ENCODE data around the gene JPT2. TPM values are rescaled to one million over a fixed set of nuclear protein-coding genes. Genes with fewer than 3 reads are reported as not detected.

The JPT2 gene
- polyA plus RNA-seq, 3 donors = 5.4 to 7.5 (median 5.8) TPM

- intact Hi-C loops (cut with micrococcal nuclease) = loop anchor here (1.0 to 10.0 kb wide), 5 partner anchors 69 to 327 kb away; partner anchors contain the start of genes CRAMP1 (in 1 of the 2), EME2 (in 1 of the 2), IFT140 (in 1 of the 2) and MRPS34 (in 1 of the 2)
- Histone ChIP-seq H2AFZ (ENCODE audit: insufficient read depth, low read depth, low read length, poor library complexity, severe bottlenecking) (peak within 1 kb of the TSS; percentile 95), H3K9me3 (replicated peaks in 1 of 2; ENCODE audit: control insufficient read depth in 1 of 2, insufficient read depth in 1 of 2, low read length in 2 of 2) (no peaks in the 10 kb centered on the region), H3K79me2 (ENCODE audit: insufficient read depth, low read length) (peaks cover 46% of the 10 kb centered on the region), H3K27ac (ENCODE audit: low read depth in 1 of 2, low read length in 2 of 2) (peak within 1 kb of the TSS; percentile 72 to 94), H3K4me3 (replicated peaks in 1 of 3; ENCODE audit: low read depth in 2 of 3, low read length in 3 of 3) (peak within 1 kb of the TSS; percentile 94 to 97 (median 96)), H3K4me2 (replicated peaks; ENCODE audit: extremely low read depth, low read length, poor library complexity, severe bottlenecking) (peak within 1 kb of the TSS; percentile 95), H4K20me1 (ENCODE audit: insufficient read depth, low read length) (peaks cover 42% of the 10 kb centered on the region), H3K27me3 (ENCODE audit: control insufficient read depth in 2 of 2, insufficient read depth in 2 of 2, low read length in 2 of 2) (no peaks in the 10 kb centered on the region), H3K36me3 (replicated peaks in 1 of 2; ENCODE audit: control insufficient read depth in 1 of 2, insufficient read depth in 2 of 2, low read length in 2 of 2) (peaks cover 0 to 41% of the 10 kb centered on the region in 2 donors), H3K4me1 (ENCODE audit: control insufficient read depth in 1 of 2, insufficient read depth in 2 of 2, low read length in 2 of 2) (peaks cover 22 to 26% of the 10 kb centered on the region in 2 donors), H3K9ac (ENCODE audit: insufficient read depth, low read length, poor library complexity, severe bottlenecking) (peak within 1 kb of the TSS; percentile 86)
- DNase-seq = peak; percentile 86 to 92 (median 87)
- Mint-ChIP-seq H3K27ac (peak within 1 kb of the TSS; percentile 91 to 100 (median 98)), H3K27me3 (ENCODE audit: low read depth in 3 of 3) (no peaks in the 10 kb centered on the region), H3K36me3 (peaks cover 17 to 33% of the 10 kb centered on the region in 2 donors), H3K4me1 (peaks cover 37% of the 10 kb centered on the region), H3K4me3 (peak within 1 kb of the TSS; percentile 96 to 99), H3K9me3 (no peaks in the 10 kb centered on the region)
- WGBS (ENCODE audit: insufficient coverage) = 0% methylated on average over 78 of the region's 79 CpGs
- TF ChIP-seq, protein P1, sequence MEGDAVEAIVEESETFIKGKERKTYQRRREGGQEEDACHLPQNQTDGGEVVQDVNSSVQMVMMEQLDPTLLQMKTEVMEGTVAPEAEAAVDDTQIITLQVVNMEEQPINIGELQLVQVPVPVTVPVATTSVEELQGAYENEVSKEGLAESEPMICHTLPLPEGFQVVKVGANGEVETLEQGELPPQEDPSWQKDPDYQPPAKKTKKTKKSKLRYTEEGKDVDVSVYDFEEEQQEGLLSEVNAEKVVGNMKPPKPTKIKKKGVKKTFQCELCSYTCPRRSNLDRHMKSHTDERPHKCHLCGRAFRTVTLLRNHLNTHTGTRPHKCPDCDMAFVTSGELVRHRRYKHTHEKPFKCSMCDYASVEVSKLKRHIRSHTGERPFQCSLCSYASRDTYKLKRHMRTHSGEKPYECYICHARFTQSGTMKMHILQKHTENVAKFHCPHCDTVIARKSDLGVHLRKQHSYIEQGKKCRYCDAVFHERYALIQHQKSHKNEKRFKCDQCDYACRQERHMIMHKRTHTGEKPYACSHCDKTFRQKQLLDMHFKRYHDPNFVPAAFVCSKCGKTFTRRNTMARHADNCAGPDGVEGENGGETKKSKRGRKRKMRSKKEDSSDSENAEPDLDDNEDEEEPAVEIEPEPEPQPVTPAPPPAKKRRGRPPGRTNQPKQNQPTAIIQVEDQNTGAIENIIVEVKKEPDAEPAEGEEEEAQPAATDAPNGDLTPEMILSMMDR (IDR thresholded peaks at IDR 0.05) = peak; percentile 95
Measured at GRCh38 chr16:1705688-1706385, 27.8 kb downstream of the JPT2 start, which contains the start of gene MAPK8IP3. Gene MAPK8IP3 (plus strand): TSS chr16:1706195. CDS start chr16:1706340, 145 bp downstream.

DNA sequence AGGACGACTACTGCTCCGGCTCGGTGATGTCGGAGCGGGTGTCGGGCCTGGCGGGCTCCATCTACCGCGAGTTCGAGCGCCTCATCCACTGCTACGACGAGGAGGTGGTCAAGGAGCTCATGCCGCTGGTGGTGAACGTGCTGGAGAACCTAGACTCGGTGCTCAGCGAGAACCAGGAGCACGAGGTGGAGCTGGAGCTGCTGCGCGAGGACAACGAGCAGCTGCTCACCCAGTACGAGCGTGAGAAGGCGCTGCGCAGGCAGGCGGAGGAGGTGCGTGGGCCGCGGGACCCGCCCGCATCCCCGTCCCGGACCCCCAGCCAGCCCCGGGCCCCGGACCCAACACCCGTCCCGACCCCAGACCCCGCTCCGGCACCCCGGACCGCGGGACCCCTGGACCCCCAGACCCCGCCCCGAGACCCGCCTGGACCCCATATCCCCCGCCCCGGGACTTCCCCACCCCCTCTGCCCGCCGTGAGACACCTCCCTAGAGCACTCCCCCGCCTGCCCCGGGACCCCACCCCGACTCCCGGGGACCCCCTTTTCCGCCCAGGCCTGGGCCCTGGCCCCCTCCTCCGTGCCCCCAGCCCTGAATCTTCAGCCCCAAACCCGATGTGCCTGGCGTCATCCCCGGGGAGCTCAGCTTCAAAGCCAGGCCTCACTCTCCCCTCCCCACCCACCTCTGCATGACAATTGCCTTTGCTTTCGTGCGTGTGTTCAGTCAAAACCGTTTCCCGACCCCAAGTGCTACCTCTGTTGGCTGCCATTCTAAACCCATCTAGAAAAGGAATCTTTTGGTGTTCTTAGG is 28.5 kb downstream of the JPT2 start:
- H3K9ac ChIP-seq (ENCODE audit: insufficient read depth, low read length, poor library complexity, severe bottlenecking) = peak overlapping the region; percentile 86
- H3K36me3 ChIP-seq (replicated peaks in 1 of 2; ENCODE audit: control insufficient read depth in 1 of 2, insufficient read depth in 2 of 2, low read length in 2 of 2) = peaks cover 0 to 38% of the 10 kb centered on the region in 2 donors
- peaks cover 54% of the 10 kb centered on the region for H3K79me2 ChIP-seq (ENCODE audit: insufficient read depth, low read length)
- H3K4me2 ChIP-seq (replicated peaks; ENCODE audit: extremely low read depth, low read length, poor library complexity, severe bottlenecking) = peak overlapping the region; percentile 95
- H3K4me1 ChIP-seq (ENCODE audit: control insufficient read depth in 1 of 2, insufficient read depth in 2 of 2, low read length in 2 of 2) = peaks cover 22 to 26% of the 10 kb centered on the region in 2 donors
- under 1% methylated on average over 44 of the region's 62 CpGs for WGBS (ENCODE audit: insufficient coverage)
- TF ChIP-seq, protein P1 (IDR thresholded peaks at IDR 0.05) = no peak
- peaks cover 10 to 36% of the 10 kb centered on the region in 2 donors for H3K36me3 Mint-ChIP-seq
- peaks cover 49% of the 10 kb centered on the region for H4K20me1 ChIP-seq (ENCODE audit: insufficient read depth, low read length)
- H3K27me3 ChIP-seq (ENCODE audit: control insufficient read depth in 2 of 2, insufficient read depth in 2 of 2, low read length in 2 of 2) = no peaks in the 10 kb centered on the region
- H3K9me3 ChIP-seq (replicated peaks in 1 of 2; ENCODE audit: control insufficient read depth in 1 of 2, insufficient read depth in 1 of 2, low read length in 2 of 2) = no peaks in the 10 kb centered on the region
- peak overlapping the region; percentile 95 for H2AFZ ChIP-seq (ENCODE audit: insufficient read depth, low read depth, low read length, poor library complexity, severe bottlenecking)
- peak overlapping the region; percentile 81 to 93 (median 89) for H3K27ac Mint-ChIP-seq
- no peaks in the 10 kb centered on the region for H3K27me3 Mint-ChIP-seq (ENCODE audit: low read depth in 3 of 3)
- peaks cover 40% of the 10 kb centered on the region for H3K4me1 Mint-ChIP-seq
- H3K4me3 ChIP-seq (replicated peaks in 1 of 3; ENCODE audit: low read depth in 2 of 3, low read length in 3 of 3) = peak overlapping the region; percentile 94 to 97 (median 96)
- H3K27ac ChIP-seq (ENCODE audit: low read depth in 1 of 2, low read length in 2 of 2) = peak overlapping the region; percentile 56 to 94
- intact Hi-C loops (cut with micrococcal nuclease) = loop anchor here (1.0 to 10.0 kb wide), 5 partner anchors 68 to 327 kb away; partner anchors contain the start of genes CRAMP1 (in 1 of the 2), EME2 (in 1 of the 2), IFT140 (in 1 of the 2) and MRPS34 (in 1 of the 2)
- no peaks in the 10 kb centered on the region for H3K9me3 Mint-ChIP-seq
- H3K4me3 Mint-ChIP-seq = peak overlapping the region; percentile 94
- DNase-seq = no peak
